Stimulated activated CD4-positive, alpha-beta T cell treated with anti-CD3 and anti-CD28 coated beads, Interleukin-1b, Interleukin-23, amount 100 ng/mL, for 24 hours (primary cell): Measurements from ENCODE around the gene GFOD2.
"Not testable (repeated sequence)": the region's sequence is repeated elsewhere in the genome, so short reads cannot be mapped to it uniquely, and the experiment has no call there.

ENCODE experiments used
- DNase-seq, 4 experiments: peaks; one replicate each; pipeline ENCODE4 v3.0.0-alpha.2; 2020; ENCODE audit warnings: low read depth in 4 of 4, low spot score in 1 of 4

Gene GFOD2

DNA sequence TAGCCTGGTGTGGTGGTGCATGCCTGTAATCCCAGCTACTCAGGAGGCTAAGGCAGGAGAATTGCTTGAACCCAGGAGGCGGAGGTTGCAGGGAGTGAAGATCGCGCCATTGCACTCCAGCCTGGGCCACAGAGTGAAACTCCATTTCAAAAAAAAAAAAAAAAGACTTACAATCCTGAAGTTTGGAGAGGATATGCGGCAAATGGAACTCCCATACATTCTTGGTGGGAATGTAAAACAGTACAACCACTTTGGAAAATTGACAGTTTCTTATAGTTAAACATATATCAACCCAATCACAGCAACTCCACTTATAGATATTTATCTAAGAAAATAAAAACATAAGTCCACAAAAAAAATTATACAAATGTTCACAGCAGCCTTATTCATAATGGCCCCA is 11.9 kb downstream of the GFOD2 start:
- no peak for DNase-seq

DNA sequence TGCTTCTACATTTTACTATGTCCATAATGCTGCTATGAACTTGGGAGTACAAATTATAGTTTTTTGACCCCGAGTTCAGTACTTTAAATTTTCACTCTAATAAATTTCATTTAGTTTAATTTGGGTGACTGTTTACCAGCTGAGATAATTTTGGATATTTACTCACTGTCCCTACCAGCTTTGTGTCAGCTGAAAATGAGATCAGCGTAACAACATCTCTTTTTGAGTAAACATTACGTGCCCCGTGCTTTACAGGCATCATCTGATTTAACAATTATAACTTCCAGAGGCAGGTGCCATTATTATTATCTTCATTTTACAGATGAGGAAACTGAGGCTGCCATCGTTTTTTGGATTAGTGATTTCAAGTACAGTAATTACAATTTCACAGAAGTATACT is 15.0 kb downstream of the GFOD2 start:
- no peak for DNase-seq

DNA sequence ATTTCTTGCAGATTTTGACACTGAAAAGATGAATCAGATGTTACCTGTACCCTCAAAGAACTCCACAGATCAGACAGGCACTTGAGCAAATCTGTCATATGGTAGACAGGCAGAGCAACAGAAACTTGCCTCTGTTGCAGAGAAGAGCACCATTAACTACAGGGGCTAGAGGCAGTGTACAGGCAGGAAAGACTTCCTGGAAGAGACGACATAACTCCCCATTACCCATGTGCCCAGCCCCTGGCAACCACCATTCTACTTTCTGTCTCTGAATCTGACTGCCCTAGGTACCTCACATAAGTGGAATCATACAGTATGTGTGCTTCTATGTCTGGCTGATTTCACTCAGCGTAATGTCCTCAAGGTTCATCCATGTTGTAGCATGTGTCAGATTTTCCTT is 15.5 kb downstream of the GFOD2 start:
- DNase-seq, result no peak

DNA sequence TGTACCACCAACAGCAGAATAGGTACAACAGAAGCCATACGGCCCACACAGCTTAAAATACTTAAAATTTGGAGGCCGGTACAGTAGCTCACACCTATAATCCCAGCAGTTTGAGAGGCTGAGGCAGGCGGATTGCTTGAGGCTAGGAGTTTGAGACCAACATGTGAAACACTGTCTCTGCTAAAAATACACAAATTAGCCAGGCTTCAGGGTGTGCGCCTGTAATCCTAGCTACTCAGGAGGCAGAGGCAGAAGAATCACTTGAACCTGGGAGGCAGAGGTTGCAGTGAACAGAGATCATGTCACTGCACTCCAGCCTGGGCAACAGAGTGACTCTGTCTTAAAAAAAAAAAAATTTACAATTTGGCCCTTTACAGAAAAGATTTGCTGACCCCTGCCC is 17.0 kb downstream of the GFOD2 start:
- DNase-seq, result no peak

DNA sequence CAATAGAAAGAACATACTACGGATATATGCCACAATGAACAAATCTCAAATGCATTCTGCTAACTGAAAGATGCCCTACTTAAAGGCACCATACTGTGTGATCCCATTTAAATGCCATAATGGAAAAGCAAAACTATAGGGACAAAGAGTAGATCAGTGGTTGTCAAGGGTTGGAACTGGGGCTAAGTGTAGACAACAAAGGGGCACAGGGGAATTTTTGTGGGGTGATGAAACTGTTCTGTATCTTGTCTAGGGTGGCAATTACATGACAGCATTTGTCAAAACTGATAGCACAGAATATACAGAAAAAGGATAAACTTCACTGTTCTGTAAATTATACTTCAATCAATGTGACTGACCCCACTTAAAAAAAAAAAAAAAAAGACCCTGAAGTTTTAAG is 17.7 kb downstream of the GFOD2 start:
- DNase-seq, result no peak

DNA sequence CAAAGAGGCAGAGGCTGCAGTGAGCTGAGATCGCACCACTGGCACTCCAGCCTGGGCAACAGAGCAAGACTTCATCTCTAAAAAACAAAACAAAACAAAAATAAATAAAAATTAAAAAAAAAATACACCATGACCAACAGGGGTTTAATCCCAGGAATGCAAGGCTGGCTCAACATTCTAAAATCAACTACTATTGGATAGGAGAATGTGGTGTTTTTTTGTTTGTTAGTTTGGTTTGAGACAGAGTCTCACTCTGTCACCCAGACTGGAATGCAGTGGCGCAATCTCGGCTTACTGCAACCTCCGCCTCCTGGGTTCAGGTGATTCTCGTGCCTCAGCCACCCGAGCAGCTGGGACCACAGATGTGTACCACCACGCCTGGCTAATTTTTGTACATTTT is 19.9 kb downstream of the GFOD2 start:
- no peak for DNase-seq

DNA sequence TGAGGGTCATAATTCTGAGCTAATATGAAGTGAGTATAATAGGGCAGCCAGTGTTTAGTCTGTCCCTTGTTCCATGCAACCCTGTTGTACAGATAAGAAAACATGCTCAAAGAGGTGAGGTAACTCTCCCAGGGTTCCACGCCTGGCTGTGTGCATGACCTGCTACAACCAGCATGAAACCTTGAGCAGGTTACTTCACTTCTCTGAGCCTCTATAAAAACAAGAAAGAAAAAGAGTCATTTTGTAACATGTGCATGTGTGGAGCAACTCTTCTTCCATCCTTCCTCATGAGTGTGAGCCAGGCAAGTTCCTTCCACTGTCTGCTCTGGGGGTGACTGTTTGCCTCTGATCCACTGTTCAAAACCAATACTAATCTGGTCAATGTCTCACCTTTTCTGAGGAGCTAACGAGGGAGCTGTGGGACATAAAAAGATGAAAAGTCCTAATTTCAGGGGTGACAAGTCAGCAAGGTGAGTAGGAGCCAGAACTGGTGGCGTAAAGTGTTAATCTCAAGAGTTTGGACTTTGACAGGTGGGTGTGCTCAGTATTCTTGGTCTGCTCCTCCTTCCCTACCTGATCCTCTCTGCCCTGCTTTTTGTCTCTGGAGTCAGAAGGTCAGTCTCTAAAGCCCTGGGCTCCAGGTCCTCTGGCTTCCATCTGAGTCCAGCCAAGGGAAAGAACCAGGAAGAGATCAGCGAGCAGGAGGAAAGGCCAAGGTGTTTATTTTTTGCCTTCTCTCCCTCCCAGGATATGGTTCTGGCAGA is 21.5 kb downstream of the GFOD2 start:
- DNase-seq, result no peak

DNA sequence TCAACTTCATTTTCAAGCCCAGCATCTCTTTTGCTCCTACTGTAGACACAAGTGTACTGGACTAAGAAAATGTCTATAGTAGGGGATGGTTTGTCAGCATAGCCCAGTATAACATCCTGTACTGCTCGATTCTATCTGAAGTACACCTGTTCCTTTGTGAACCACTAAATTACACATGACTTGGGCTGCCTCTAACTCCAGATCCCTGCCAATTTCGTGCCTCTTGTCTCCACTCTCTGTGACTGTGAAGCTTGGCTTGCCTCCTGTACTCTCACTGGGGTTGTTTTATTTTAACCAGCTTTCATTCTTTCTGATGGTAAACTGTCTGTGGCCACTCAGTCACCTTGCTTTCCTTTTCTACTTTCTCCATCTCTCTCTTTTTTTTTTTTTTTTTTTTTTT is 24.5 kb downstream of the GFOD2 start:
- no peak for DNase-seq

DNA sequence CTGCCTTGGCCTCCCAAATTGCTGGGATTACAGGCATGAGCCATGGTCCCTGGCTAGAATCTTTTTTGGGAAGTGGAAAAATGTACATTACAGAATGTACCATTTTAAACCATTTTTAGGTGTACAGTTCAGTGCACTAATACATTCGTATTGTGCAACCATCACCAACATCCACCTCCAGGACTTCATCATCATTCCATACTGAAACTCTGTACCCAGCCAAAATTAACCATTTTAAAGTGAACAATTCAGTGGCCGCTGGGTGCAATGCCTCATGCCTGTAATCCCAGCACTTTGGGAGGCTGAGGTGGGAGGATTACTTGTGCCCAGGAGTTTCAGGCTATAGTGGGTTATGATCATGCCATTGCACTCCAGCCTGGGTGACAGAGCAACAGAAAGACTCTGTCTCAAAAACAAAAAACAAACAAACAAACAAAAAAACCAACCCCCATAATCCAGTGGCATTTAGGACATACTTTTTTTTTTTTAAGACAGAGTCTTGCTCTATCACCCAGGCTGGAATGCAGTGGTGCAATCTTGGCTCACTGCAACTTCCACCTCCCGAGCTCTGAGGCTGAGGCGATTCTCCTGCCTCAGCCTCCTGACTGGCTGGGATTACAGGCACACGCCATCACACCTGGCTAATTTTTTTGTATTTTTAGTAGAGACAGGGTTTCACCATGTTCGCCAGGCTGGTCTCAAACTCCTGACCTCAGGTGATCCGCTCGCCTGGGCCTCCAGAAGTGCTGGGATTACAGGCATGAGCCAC is 25.4 kb downstream of the GFOD2 start:
- not testable (repeated sequence) for DNase-seq

DNA sequence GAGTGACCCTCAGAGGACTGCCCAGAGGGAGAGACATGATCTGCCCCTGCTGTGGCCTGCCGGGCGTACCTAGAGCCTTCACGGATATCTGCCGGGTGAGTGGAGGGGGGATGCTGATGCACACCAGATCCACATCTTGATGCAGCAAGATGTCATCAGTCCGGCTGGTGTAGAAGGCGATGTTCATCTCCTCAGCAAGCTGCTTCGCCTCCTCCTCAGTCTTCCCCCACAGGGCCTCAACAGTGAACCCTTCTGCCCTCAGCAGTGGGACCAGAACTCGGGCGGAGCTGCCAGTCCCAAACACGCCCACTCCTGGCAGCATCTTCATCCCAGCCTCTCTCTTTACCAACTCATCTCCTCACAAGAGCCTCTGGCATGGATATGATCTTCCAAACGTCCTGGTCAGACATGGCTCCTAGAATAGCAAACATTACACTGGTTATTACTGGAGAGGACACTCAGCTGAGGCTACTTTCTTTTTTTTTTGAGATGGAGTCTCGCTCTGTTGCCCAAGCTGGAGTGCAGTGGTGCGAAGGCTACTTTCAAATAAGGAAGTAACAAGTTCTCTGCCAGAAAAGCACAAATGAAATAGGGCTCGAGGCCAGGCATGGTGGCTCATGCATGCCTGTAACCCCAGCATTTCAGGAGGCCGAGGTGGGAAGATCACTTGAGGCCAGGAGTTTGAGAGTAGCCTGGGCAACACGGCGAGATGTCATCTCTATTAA is 33.6 kb downstream of the GFOD2 start:
- DNase-seq, result no peak

DNA sequence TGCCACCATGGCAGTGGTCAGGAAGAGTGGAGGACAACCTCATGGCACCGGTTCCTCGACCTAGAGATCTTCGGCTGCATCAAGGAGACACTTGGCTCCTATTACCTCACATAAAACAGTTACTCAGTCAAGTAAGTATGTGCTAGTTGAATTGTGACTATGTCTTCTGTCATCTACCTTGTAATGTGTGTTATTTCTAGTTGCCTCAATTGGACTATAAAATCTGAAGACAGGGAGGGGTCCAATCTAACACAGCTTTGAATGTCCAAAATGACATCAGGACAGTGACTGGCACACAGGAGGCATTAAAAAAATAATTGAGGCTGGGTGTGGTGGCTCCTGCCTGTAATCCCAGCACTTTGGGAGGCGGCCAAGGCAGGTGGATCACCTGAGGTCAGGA is 35.3 kb downstream of the GFOD2 start:
- DNase-seq, result no peak

DNA sequence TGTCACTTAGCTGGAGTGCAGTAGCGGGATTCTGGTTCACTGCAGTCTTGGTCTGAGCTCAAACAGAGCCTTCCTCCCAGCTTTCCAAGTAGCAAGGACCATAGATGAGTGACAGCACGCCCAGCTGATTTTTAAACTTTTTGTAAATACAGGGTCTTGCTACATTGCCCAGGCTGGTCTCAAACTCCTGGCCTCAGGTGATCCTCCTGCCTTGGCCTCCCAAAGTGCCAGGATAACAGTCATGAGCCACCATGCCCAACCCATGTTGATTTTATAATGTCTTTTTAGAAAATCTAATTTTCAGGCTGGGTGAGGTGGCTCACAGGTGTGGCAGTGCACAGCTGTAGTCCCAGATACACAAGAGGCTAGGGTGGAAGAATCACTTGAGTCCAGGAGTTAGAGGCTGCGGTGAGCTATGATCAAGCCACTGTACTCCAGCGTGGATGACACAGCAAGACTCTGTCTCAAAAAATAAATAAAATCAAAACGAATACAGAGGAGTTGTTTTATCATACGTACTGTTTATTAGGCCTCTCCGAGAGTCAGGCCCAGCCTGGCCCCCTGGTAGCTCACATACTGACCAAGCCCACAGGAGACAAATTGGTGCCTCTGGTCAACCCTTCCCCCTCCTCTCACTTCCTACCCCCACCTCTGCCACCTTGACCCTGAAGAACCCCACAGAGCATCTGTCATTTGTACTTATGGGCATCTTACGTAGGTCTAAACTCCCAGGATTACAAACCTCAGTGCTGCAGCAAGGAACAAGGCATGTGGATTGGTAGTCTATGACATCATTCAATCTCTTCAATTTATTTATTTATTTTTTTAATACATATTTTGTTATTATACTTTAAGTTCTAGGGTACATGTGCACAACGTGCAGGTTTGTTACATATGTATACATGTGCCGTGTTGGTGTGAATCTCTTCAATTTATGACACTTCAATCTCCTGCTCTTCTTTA is 38.9 kb downstream of the GFOD2 start:
- no peak for DNase-seq

DNA sequence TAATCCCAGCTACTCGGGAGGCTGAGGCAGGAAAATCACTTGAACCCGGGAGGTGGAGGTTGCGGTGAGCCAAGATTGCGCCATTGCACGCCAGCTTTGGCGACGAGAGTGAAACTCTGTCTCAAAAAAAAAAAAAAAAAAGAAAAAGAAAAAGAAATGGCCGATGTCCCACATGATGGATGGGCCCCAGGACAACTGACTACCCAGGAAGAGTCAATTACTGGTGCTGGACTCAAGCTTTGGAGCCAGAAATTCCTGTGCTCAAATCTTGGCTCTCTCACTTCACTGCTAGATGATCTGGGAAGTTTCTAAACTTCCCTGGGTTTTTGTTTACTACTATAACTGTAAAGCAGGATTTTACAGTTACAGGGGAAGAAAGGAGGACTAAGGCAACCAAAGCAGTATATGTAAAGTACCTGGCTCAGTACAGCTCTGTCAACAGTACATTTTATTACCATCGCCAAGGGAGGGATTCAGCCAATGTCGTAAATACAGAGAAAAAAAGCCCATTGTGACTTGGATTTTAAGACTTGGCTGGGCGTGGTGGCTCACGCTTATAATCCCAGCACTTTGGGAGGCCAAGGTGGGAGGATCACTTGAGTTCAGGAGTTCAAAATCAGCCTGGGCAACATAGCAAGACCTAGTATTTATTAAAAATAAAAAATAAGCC is 40.6 kb downstream of the GFOD2 start:
- DNase-seq, result no peak

DNA sequence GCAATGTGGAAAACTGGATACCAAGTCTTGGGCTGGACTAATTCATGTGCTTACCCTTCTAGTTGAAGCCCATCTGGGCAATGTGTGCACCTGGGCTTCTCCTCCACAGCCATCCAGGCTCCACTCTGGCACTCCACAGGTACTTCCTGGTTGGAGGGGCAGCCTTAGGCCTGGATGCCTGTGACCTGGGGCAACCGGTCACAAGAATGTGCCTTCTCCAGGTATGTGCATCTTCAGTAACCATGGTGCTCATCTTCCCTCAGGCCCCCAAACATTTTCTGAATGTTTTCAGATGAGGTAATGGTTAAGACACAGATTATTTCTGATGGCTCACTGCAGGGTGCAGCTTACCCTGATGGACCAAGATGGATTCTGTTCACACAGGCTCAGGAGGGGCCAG is 41.4 kb downstream of the GFOD2 start:
- DNase-seq, result no peak

DNA sequence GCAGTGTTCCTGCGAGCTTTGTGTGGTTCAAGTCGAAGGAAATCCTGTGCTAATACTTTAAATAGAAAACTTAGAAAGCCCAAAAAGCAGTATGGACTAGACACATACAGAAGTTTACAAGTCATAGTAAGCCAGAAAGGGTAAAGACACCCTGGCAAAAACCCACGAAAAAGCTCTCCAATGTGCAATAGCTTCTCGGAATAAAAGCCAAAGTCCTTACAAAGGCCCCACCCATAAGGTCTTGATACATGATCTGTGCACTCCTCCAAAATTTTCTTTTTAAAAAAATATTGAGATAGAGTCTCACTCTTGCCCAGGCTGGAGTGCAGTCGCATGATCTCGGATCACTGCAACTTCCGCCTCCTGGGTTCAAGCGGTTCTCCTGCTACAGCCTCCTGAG is 42.2 kb downstream of the GFOD2 start:
- no peak for DNase-seq

DNA sequence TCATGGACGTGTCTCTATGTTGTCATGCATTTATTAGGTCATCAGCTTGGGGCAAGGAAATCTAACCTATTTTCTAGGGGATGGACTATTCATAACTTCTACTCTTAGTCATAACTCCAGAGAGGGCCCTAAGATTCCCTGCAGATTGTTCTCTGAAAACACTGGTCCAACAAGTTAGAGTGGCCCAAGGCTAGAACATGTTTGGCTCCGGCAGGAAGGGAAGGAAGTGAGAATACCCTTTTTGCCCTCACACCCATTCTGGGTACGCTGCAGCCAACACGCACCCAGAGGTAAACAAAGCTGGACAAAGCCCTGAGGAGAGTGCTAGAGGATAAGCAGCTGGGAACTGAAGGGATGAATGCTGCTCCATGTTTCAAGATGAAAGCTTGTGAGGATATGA is 42.6 kb downstream of the GFOD2 start:
- DNase-seq, result no peak

DNA sequence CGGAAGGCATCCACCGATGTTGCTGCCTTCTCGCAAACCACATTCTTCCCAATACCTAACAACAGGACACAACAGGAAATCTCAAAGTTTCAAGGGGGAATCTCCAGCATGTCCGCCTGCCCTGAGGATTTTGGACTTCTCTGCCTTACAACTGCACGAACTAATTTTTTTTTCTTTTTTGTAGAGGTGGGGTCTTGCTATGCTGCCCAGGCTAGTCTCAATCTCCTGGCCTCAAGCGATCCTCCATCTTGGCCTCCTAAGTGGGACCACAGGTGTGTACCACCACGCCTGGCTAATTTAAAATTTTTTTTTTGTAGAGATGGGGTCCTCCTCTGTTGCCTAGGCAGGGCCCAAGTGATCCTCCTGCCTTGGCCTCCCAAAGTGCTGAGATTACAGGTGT is 43.1 kb downstream of the GFOD2 start:
- DNase-seq, result no peak

DNA sequence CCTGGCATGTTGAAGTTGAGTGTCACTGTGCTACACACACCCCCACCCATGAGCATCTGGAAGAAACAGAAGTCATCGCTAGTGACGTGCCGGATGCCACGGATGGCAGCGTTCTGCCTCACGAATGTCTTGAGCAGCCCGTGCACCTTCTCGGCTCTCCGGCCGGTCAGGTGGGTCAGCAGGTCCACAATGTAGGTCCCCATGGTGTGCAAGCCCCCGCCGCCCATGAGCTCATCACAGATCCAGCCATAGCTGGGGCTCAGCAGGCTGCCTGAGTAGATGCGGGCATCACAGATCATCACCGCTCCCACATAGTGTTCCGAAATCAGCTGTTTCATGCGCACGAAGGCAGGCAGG is 43.6 kb downstream of the GFOD2 start:
- DNase-seq, result no peak

DNA sequence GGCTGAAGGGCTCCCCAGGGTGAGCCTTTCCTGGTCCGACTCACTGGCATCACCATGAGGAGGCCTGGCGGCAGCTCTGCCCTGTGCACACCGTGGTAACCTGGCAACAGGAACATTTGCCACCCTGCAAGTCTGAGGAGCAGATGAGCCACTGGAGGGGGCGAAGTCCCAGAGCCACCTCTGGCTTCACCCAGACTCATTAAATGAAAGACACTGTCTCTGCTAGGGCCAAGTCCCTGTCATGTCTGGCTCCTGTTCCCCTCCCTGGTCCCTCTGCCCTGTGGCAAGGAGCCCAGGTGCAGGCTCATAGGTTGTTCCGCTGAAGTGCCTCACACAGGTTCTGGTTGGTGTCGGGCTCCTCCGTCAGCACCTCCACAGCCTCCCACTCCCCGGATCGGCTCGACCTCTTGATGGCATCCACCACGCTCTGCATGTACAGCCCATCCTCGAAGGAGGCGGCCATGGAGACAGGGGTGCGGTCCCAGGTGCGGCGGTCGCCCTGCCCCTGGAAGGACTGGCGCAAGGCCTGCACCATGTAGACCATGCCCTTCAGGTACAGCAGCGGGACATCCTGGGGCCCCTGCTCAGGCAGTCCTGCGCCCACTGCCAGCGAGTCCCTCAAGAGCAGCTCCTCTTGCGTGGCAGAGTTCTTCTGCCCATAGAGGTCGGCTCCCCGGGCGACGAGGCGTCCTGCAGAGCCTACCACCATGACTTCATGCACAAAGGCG is 44.1 kb downstream of the GFOD2 start:
- DNase-seq, result no peak
